Lower leg skin (tissue), 3 donors: ENCODE results near the gene DPP6.

Experiments
- CTCF ChIP-seq, 3 donors: fragments of 450-650 bp; IDR thresholded peaks; one replicate each; pipeline ENCODE4 v1.5.1; 2016; ENCODE audit warnings: antibody characterized with exemption in 3 of 3, mild to moderate bottlenecking in 3 of 3, moderate library complexity in 2 of 3
- POLR2A ChIP-seq, 2 donors: fragments of 450-650 bp; IDR thresholded peaks; one replicate each; pipeline ENCODE4 v1.6.1; 2016 to 2017; ENCODE audit warnings: antibody characterized with exemption in 2 of 2, mild to moderate bottlenecking in 1 of 2, moderate library complexity in 1 of 2

- TF ChIP-seq POLR2A (IDR thresholded peaks at IDR 0.05), result no peak
- no peak for TF ChIP-seq CTCF (IDR thresholded peaks at IDR 0.05)
Observed at GRCh38 chr7:154426778-154427177, 374.6 kb downstream of the DPP6 start.
